ENCODE measurements around the gene PPP1R13B.
A peak's percentile ranks its signal among the peaks of the same experiment; 100 is the strongest.

The PPP1R13B gene

DNA sequence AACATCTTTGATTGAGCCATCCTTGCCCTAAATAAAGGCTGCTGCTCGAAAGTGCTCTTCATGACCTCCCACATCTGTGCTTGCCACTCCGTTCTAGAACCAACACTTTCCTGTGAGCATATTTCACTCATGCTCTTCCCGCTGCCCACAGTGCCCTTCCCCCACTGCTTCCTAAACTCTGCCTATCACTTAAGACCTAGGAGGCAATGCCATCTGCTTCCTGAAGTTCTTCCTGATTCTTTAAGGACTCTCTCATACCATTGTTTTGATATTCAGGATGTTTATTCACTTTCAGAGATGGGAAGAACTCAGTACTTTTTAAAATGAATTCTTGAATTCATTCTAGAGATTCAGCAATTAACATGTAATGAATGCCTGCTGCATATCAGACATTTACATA, 81.8 kb downstream of the PPP1R13B start:
- no peaks in the 10 kb centered on the region for H3K4me1 Mint-ChIP-seq (ENCODE audit: low read depth)
- no peaks in the 10 kb centered on the region for H3K9me3 Mint-ChIP-seq (ENCODE audit: low read depth)
- no peak overlapping the region for H3K27ac Mint-ChIP-seq

DNA sequence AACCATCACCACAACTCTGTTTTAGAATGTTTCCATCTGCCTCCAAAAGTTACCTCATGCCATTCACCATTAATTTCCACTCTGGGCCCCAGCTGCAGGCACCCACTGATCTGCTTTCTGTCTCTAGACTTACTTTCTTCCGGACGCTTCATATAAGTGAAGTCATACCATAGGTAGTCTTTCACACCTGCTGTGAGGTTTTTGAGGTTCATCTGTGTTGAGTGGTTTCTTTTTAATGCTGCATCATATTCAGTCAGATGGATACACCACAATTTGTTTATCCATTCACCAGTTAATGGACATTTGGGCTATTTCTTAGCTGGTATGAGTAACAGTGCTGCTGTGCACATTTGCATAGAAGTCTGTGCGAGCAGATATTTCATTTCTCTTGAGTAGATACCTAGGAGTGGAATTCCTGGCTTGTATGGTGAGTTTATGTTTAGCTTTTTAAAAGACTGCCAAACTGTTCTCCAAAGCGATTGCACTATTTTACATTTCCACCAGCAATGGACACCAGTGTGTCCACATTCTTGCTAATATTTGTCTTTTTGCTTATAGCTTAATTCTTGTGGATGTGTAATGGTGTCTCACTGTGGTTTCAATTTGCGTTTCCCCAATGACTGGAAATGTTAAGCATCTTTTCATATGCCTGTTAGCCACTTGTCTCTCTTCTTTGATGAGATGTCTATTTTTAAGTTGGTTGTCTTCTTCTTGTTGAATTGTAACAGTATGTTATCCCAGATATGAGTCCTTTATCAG, 83.5 kb downstream of the PPP1R13B start:
- no peak overlapping the region for H3K27ac Mint-ChIP-seq
- H3K9me3 Mint-ChIP-seq (ENCODE audit: low read depth), result no peaks in the 10 kb centered on the region
- no peaks in the 10 kb centered on the region for H3K27me3 Mint-ChIP-seq
- peaks cover 4% of the 10 kb centered on the region for H3K36me3 Mint-ChIP-seq
- no peak overlapping the region for H3K4me3 Mint-ChIP-seq
- no peaks in the 10 kb centered on the region for H3K4me1 Mint-ChIP-seq (ENCODE audit: low read depth)

More for the DNA sequence above, 81.8 kb downstream of the PPP1R13B start:
- Mint-ChIP-seq H3K36me3 (peaks cover 4% of the 10 kb centered on the region), H3K4me3 (no peak overlapping the region), H3K27me3 (no peaks in the 10 kb centered on the region)

DNA sequence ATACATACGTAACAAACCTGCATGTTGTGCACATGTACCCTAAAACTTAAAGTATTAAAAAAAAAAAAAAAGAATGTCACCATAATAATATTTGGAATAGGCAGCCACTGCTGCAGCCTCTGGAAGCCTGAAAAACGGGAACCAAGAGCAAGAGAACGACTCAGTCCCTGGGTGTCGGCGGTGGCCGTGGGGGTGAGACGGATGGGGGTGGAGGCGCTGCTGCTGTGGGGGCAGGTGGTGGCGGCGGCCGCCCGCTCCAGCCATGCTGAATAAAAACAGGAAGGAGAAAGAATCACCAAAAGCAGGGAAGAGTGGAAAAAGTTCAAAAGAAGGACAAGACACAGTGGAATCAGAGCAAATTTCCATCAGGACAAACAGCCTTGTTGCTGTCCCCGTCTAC, 84.8 kb downstream of the PPP1R13B start:
- H3K4me1 Mint-ChIP-seq (ENCODE audit: low read depth), result no peaks in the 10 kb centered on the region
- H3K9me3 Mint-ChIP-seq (ENCODE audit: low read depth), result no peaks in the 10 kb centered on the region
- H3K4me3 Mint-ChIP-seq, result no peak overlapping the region
- H3K27ac Mint-ChIP-seq, result no peak overlapping the region
- no peaks in the 10 kb centered on the region for H3K27me3 Mint-ChIP-seq
- peaks cover 8% of the 10 kb centered on the region for H3K36me3 Mint-ChIP-seq

DNA sequence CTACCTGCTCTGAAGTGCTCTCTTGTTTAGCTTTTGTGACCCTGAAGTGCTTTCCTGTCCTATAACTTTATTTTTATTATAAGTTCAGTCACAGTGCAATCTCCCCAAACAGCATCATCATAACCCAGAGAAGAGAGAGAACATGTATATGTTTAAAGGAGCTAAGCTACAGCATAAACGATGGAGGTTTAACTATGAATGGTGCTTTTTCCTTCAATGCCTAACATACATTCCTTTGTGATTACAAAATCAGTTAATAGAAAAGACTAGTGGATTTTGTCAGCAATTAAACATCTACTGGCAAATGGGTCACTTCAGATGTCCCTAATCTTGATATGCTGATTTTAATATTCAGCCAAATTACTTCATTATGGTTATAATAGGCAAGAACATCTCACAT, 85.3 kb downstream of the PPP1R13B start:
- no peaks in the 10 kb centered on the region for H3K27me3 Mint-ChIP-seq
- no peak overlapping the region for H3K27ac Mint-ChIP-seq
- H3K4me3 Mint-ChIP-seq, result no peak overlapping the region
- peaks cover 8% of the 10 kb centered on the region for H3K36me3 Mint-ChIP-seq
- H3K4me1 Mint-ChIP-seq (ENCODE audit: low read depth), result no peaks in the 10 kb centered on the region
- H3K9me3 Mint-ChIP-seq (ENCODE audit: low read depth), result no peaks in the 10 kb centered on the region

DNA sequence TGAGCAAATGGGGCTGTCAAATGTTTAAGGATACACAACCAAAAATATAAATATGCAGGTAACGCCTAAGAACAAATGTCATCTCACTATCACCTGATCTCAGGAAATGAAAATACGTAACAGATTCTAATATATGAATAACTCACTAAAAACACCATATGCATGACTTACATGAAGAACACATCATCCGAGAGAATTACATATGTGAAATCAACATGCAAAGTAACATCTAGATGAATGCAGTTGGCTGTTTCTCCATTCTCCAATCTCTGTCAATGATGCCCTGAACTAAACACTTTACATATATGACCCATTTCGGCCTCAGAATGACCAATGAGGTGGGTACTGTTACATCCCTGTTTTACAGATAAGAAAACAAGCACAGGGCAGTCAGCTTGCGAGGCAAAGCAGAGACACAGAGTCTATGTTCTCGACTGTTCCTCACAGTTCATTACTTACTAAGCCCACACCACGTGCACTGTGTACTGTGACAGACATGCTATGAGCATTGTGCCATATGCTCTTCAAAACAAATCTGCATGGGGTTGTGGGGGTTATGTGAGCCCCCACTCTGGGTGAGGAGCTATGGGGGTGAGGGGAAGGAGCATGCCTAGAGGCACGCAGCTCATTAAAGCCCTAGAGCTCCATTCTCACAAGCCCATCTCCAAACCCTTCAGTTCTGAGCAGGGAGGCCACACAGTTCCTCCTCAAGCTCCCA, 89.2 kb downstream of the PPP1R13B start:
- Mint-ChIP-seq H3K4me1 (ENCODE audit: low read depth) (no peaks in the 10 kb centered on the region), H3K9me3 (ENCODE audit: low read depth) (no peaks in the 10 kb centered on the region), H3K27ac (no peak overlapping the region), H3K4me3 (no peak overlapping the region), H3K27me3 (no peaks in the 10 kb centered on the region), H3K36me3 (peaks cover 3% of the 10 kb centered on the region)

DNA sequence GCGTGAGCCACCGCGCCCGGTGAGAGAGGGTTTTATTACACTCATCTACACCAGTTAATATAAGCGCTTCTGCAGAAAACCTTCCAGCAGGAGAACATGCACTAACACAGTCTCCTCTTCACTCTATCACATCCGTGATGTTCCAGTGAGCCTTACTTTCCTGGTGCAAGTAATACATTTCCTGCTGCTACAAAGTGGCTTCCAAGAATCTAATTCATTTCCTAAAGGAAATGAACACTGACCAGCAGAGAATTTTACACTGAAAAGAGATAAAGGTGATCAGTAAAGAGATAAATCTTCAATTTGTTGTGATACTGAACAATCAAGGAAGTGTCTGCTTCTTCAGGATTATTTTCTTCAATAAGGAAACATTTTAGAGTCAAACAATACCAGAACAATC, 92.3 kb downstream of the PPP1R13B start:
- H3K4me1 Mint-ChIP-seq (ENCODE audit: low read depth), result no peaks in the 10 kb centered on the region
- H3K36me3 Mint-ChIP-seq, result peaks cover 3% of the 10 kb centered on the region
- no peak overlapping the region for H3K4me3 Mint-ChIP-seq
- no peaks in the 10 kb centered on the region for H3K9me3 Mint-ChIP-seq (ENCODE audit: low read depth)
- no peak overlapping the region for H3K27ac Mint-ChIP-seq
- no peaks in the 10 kb centered on the region for H3K27me3 Mint-ChIP-seq

DNA sequence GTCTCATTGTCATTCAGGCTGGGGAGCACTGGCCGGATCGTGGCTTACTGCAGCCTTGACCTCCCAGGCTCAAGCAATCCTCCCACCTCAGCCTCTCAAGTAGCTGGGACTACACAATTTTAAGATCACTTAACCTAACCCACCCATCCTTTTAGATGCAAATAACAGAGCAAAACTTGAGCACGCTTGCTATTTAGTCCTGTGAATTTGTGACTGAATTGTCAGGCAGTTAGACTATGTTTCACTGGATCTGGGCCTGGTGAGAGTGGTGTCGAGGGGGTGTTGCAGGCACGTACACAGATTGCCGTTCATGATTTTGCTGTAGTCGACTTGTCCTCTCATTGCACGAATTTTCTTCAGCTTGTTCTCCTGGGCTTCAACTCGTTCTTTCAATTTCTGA, 93.6 kb downstream of the PPP1R13B start:
- no peak overlapping the region for H3K27ac Mint-ChIP-seq
- H3K4me3 Mint-ChIP-seq, result no peak overlapping the region
- no peaks in the 10 kb centered on the region for H3K9me3 Mint-ChIP-seq (ENCODE audit: low read depth)
- peaks cover 5% of the 10 kb centered on the region for H3K36me3 Mint-ChIP-seq
- no peaks in the 10 kb centered on the region for H3K27me3 Mint-ChIP-seq
- peaks cover 5% of the 10 kb centered on the region for H3K4me1 Mint-ChIP-seq (ENCODE audit: low read depth)

DNA sequence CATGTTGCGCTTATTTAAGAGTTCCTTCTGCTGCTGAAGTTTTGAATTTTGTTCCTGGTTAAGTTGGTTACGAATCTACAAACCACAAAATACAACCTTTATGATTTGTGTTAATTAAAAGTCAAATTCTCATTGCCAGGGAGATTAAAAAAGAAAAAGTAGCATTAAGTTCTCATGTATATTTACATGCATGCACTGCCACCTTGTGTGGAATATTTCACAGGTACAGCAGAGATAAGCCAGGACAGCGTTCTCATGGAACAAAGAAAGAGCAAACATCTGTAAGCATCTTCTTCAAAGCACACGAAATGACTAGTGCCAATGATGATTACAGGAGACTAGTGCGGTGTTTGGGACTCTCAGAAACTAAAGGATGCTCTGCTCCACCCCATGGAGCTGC, 97.5 kb downstream of the PPP1R13B start:
- peaks cover 2% of the 10 kb centered on the region for H3K36me3 Mint-ChIP-seq
- no peak overlapping the region for H3K4me3 Mint-ChIP-seq
- no peaks in the 10 kb centered on the region for H3K9me3 Mint-ChIP-seq (ENCODE audit: low read depth)
- peaks cover 13% of the 10 kb centered on the region for H3K4me1 Mint-ChIP-seq (ENCODE audit: low read depth)
- no peaks in the 10 kb centered on the region for H3K27me3 Mint-ChIP-seq
- H3K27ac Mint-ChIP-seq, result no peak overlapping the region

DNA sequence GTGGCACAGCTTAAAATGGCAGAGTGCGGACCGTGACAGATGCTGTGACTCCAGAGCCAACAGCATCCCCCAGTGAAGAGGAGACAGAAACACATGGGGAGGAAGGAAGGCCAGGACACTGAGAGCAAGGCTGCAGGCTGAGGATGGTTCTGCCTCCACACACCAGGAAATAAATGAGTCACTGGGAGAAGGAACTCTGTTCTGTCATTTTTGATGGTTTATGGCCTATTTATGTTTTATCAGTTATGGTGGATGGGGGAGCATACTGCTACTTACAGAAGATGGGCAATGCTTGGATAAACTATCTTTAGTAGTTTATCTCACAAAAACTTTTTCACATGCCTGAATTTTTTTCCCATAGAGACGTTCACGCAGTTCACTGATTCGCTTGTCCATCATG, 97.9 kb downstream of the PPP1R13B start:
- Mint-ChIP-seq H3K36me3 (peaks cover 2% of the 10 kb centered on the region), H3K9me3 (ENCODE audit: low read depth) (no peaks in the 10 kb centered on the region), H3K4me3 (no peak overlapping the region), H3K4me1 (ENCODE audit: low read depth) (peaks cover 13% of the 10 kb centered on the region), H3K27ac (peak overlapping the region; percentile 76), H3K27me3 (no peaks in the 10 kb centered on the region)

DNA sequence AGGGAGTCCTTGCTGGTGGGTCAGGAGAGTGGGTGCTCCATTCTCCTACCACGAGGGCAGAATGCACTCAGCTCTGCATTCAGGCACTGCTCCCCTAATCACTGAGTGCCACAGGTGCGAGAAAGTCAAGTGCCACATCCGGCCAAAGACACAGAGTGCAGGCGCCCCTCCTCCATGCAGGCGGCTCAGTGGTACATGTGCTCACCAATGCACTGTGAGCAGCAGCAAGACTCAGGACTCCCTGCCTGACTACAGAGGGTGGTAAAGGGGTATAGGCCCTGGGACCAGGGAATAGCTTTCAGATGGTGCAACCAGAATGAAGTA, 98.9 kb downstream of the PPP1R13B start:
- Mint-ChIP-seq H3K27ac (peak overlapping the region; percentile 80), H3K27me3 (no peaks in the 10 kb centered on the region), H3K9me3 (ENCODE audit: low read depth) (no peaks in the 10 kb centered on the region), H3K4me3 (peak overlapping the region; percentile 38), H3K36me3 (peaks cover 2% of the 10 kb centered on the region), H3K4me1 (ENCODE audit: low read depth) (peaks cover 13% of the 10 kb centered on the region)

DNA sequence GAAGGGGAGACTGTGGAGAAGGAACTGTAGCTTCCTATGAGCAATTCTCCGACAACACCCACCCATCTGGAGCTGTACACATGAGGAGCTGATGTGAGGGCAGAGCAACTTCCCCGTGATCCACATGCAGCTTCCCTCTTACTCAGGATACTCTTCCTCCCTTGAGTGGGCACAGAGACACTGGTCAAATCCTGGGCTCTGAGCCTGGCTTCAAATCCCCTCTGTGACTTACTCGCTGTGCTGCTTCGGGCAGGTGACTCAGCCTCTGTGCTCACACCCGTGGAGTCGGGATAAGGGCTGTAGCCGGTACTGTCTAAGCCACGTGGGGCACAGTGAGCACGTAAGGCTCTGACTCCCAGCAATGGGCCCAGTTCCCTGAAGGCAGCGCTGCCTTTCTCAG, 100.7 kb downstream of the PPP1R13B start:
- Mint-ChIP-seq H3K4me3 (no peak overlapping the region), H3K27ac (no peak overlapping the region), H3K9me3 (ENCODE audit: low read depth) (no peaks in the 10 kb centered on the region), H3K4me1 (ENCODE audit: low read depth) (peaks cover 13% of the 10 kb centered on the region), H3K27me3 (no peaks in the 10 kb centered on the region), H3K36me3 (peaks cover 2% of the 10 kb centered on the region)

DNA sequence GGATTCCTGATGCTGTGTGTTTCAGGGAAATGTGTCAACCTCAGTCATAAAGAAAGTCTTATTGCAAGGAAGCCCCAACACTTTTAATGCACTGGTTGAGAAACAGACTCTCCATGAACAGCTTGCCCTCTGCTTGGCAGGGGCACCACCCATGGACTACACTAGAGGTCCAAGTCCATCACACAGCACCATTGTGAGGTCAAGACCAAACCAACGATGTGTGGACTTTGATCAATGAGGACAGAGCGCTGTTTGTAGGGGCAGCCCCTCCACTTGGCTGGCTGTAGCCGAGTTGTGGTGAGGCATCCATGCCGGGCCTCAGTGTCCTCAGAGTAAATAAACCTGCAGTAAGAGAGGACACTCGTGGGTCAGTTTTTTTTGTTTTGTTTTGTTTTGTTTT, 102.0 kb downstream of the PPP1R13B start:
- H3K36me3 Mint-ChIP-seq, result peaks cover 2% of the 10 kb centered on the region
- no peaks in the 10 kb centered on the region for H3K27me3 Mint-ChIP-seq
- peaks cover 13% of the 10 kb centered on the region for H3K4me1 Mint-ChIP-seq (ENCODE audit: low read depth)
- H3K9me3 Mint-ChIP-seq (ENCODE audit: low read depth), result no peaks in the 10 kb centered on the region
- no peak overlapping the region for H3K4me3 Mint-ChIP-seq
- no peak overlapping the region for H3K27ac Mint-ChIP-seq

DNA sequence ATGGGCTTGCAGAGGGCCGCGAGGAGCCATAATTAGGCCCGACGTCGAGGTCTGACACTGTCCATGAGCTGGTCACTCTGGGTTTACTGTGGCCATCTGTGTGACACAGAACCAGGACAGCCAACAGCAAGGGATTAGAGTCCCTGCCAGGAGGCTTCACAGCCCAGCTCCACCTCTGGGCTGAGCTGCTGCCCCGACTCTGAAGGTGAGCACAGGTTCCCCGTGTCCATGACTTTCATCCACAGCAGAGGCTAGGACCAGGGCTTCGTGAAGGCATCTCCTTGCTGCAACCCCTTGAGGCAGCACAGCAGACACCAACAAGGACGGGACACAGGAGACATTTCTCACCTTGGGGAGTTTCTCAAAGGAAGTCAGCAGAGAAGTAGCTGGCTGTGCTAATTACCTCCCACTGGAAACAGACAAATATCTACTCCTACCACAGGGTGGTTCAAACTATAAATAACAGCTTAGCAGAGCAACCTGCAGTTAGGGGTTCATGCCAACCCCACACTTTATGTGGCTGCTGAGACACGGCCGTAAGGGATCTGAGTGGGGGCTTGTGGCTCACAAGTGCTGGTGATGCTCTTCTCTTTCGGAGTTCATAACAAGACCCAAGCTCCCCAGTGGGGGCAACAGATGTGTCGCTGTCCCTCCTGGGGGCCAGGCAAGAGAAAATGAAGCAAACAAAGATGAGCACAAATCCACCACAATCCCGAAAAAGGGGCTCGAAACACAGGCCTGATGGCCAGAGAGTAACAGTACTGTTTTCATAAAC, 102.6 kb downstream of the PPP1R13B start:
- Mint-ChIP-seq H3K9me3 (ENCODE audit: low read depth) (no peaks in the 10 kb centered on the region), H3K4me1 (ENCODE audit: low read depth) (peaks cover 13% of the 10 kb centered on the region), H3K4me3 (no peak overlapping the region), H3K27me3 (no peaks in the 10 kb centered on the region), H3K36me3 (peaks cover 2% of the 10 kb centered on the region), H3K27ac (no peak overlapping the region)

DNA sequence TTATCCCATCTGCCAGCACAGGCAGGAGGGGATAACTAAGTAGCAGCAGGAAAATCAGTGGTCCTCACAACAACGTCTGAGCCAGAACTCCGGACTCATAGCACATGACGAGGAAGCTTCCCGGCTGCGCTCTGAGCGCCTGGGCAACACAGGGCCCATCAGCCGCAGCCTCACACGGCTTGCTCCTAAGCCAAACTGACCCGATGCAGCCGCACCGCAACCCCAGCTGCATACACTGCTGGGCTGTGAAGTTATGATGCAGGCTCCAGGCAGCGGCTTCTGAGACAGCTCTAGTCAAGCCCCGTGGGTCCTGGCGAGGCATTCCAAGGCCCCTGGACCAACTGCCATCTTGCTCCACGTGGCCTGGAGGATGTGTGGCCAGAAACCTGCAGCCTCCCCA, 103.7 kb downstream of the PPP1R13B start:
- H3K4me1 Mint-ChIP-seq (ENCODE audit: low read depth), result peaks cover 7% of the 10 kb centered on the region
- no peak overlapping the region for H3K4me3 Mint-ChIP-seq
- no peaks in the 10 kb centered on the region for H3K36me3 Mint-ChIP-seq
- H3K27me3 Mint-ChIP-seq, result no peaks in the 10 kb centered on the region
- H3K27ac Mint-ChIP-seq, result peak overlapping the region; percentile 16
- H3K9me3 Mint-ChIP-seq (ENCODE audit: low read depth), result no peaks in the 10 kb centered on the region

DNA sequence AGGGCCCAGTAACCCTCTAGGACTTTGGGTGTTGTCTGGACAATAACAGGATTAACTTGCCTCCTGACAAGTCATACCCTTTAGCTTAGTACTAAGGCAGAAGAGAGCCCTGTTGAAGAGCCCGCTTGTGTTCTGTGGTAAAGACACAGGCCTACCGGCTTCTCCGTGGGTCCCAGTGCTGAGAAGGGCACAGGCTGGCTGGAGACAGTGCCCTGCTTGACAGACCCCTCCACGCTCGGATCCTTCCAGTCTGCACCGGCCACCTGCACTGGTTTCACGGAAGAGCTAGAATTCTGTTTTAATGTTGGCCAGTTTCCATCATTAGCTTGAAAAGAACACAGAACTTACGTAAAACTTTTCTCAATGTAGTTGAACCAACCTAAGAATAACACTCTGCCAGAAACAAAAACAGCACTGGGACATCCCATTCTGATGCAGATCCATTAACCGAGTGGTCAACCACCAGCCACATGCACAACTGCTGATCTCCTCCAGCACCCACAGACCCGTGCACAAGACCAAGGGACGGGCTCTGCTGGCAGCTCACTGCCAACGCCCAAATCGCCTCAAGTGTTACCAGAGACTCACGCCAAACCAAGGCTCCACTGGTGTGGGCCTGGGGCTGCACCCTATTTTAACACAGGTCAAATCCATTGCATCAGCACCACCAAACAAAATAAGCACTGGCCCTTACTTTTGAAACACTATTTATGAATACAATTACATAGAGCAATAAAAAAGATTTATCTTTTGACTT, 104.7 kb downstream of the PPP1R13B start:
- Mint-ChIP-seq H3K4me3 (no peak overlapping the region), H3K4me1 (ENCODE audit: low read depth) (no peaks in the 10 kb centered on the region), H3K27ac (no peak overlapping the region), H3K36me3 (no peaks in the 10 kb centered on the region), H3K9me3 (ENCODE audit: low read depth) (no peaks in the 10 kb centered on the region), H3K27me3 (no peaks in the 10 kb centered on the region)

All from activated naive CD8-positive, alpha-beta T cell (primary cell).